Parathyroid adenoma (tissue), 2 donors: ENCODE results near the gene NIPSNAP2.
"Not testable (repeated sequence)": the region's sequence is repeated elsewhere in the genome, so short reads cannot be mapped to it uniquely, and the experiment has no call there.

ENCODE experiments used
- H2AFZ ChIP-seq: fragments of 300-600 bp; sonication (generic); one replicate; pipeline ENCODE4 v1.7.0; 2017; ENCODE audit warnings: antibody characterized with exemption, mild to moderate bottlenecking
- H3K27ac ChIP-seq: fragments of 300-600 bp; sonication (generic); one replicate; pipeline ENCODE4 v1.7.0; 2017
- H3K27me3 ChIP-seq: fragments of 300-600 bp; sonication (generic); one replicate; pipeline ENCODE4 v1.7.0; 2017; ENCODE audit warnings: low read length; ENCODE audit not compliant: control insufficient read depth, insufficient read depth
- H3K36me3 ChIP-seq: fragments of 300-600 bp; sonication (generic); one replicate; pipeline ENCODE4 v1.7.0; 2017; ENCODE audit warnings: low read length; ENCODE audit not compliant: control insufficient read depth, insufficient read depth
- H3K4me1 ChIP-seq: fragments of 300-600 bp; sonication (generic); one replicate; pipeline ENCODE4 v1.7.0; 2017; ENCODE audit warnings: control low read depth
- H3K4me2 ChIP-seq: fragments of 300-600 bp; sonication (generic); one replicate; pipeline ENCODE4 v1.7.0; 2017; ENCODE audit warnings: low read length
- H3K4me3 ChIP-seq: fragments of 300-600 bp; sonication (generic); one replicate; pipeline ENCODE4 v1.7.0; 2017; ENCODE audit warnings: low read depth, low read length
- H3K79me2 ChIP-seq: fragments of 300-600 bp; sonication (generic); one replicate; pipeline ENCODE4 v1.7.0; 2017; ENCODE audit warnings: control low read depth
- H3K9ac ChIP-seq: fragments of 300-600 bp; sonication (generic); one replicate; pipeline ENCODE4 v1.7.0; 2017; ENCODE audit warnings: mild to moderate bottlenecking
- H3K9me3 ChIP-seq: fragments of 300-600 bp; sonication (generic); one replicate; pipeline ENCODE4 v1.7.0; 2017; ENCODE audit warnings: low read length; ENCODE audit not compliant: control insufficient read depth
- CTCF ChIP-seq: fragments of 300-600 bp; sonication (generic); IDR thresholded peaks from one replicate; pipeline ENCODE4 v1.7.0; 2017; ENCODE audit warnings: antibody characterized with exemption, mild to moderate bottlenecking
- donor health status: primary hyperparathyroidism.

Gene NIPSNAP2

GRCh38 chr7:55939514-55940123, 24.8 kb upstream of the NIPSNAP2 start:
- Histone ChIP-seq H3K27ac (no peak overlapping the region), H3K9ac (no peak overlapping the region), H3K27me3 (no peaks in the 10 kb centered on the region), H3K79me2 (no peaks in the 10 kb centered on the region), H3K9me3 (no peaks in the 10 kb centered on the region), H3K36me3 (no peaks in the 10 kb centered on the region), H3K4me1 (no peaks in the 10 kb centered on the region), H2AFZ (no peak overlapping the region), H3K4me3 (no peak overlapping the region), H3K4me2 (no peak overlapping the region)
- TF ChIP-seq CTCF: no peak

GRCh38 chr7:55946545-55946944, 17.8 kb upstream of the NIPSNAP2 start:
- H3K4me2 ChIP-seq: no peak overlapping the region

GRCh38 chr7:55951637-55952351, 12.6 kb upstream of the NIPSNAP2 start, which contains the start of gene MRPS17:
MRPS17 (plus strand) TSS chr7:55951877; CDS start chr7:55953196, 1,319 bp downstream.
- Histone ChIP-seq H3K9me3 (no peaks in the 10 kb centered on the region), H2AFZ (peak within 1 kb of the TSS; percentile 97), H3K27ac (peak within 1 kb of the TSS; percentile 74), H3K27me3 (no peaks in the 10 kb centered on the region), H3K79me2 (no peaks in the 10 kb centered on the region), H3K9ac (peak within 1 kb of the TSS; percentile 1), H3K4me2 (peak within 1 kb of the TSS; percentile 79), H3K36me3 (no peaks in the 10 kb centered on the region), H3K4me3 (peak within 1 kb of the TSS; percentile 95), H3K4me1 (no peaks in the 10 kb centered on the region)
- TF ChIP-seq CTCF: no peak

More at GRCh38 chr7:55946545-55946944, 17.8 kb upstream of the NIPSNAP2 start:
- Histone ChIP-seq H3K4me3 (no peak overlapping the region), H3K9ac (no peak overlapping the region), H3K9me3 (no peaks in the 10 kb centered on the region), H3K27ac (no peak overlapping the region), H2AFZ (no peak overlapping the region), H3K4me1 (no peaks in the 10 kb centered on the region), H3K27me3 (no peaks in the 10 kb centered on the region), H3K79me2 (no peaks in the 10 kb centered on the region), H3K36me3 (no peaks in the 10 kb centered on the region)
- no peak for TF ChIP-seq CTCF

GRCh38 chr7:55952352-55952671, 12.1 kb upstream of the NIPSNAP2 start:
- Histone ChIP-seq H3K4me3 (peak overlapping the region; percentile 95), H3K9ac (peak overlapping the region; percentile 1), H2AFZ (peak overlapping the region; percentile 97), H3K27ac (peak overlapping the region; percentile 74), H3K4me2 (peak overlapping the region; percentile 79)
- not testable (repeated sequence) for H3K79me2 ChIP-seq, H3K27me3 ChIP-seq, H3K4me1 ChIP-seq, H3K36me3 ChIP-seq, H3K9me3 ChIP-seq

- Histone ChIP-seq H2AFZ (no peak overlapping the region), H3K4me3 (no peak overlapping the region), H3K27ac (no peak overlapping the region), H3K9ac (no peak overlapping the region), H3K27me3 (no peaks in the 10 kb centered on the region), H3K4me1 (no peaks in the 10 kb centered on the region), H3K4me2 (no peak overlapping the region), H3K36me3 (no peaks in the 10 kb centered on the region), H3K79me2 (no peaks in the 10 kb centered on the region), H3K9me3 (no peaks in the 10 kb centered on the region)
- TF ChIP-seq CTCF: no peak
These were observed 10.5 kb upstream of the NIPSNAP2 start for GRCh38 chr7:55953707-55954475.
